H1 (cell line): ENCODE results near the gene FGGY.

Source experiments
- ATF2 ChIP-seq: IDR thresholded peaks from 2 replicates; pipeline ENCODE4 v1.6.1; 2012; ENCODE audit warnings: low read length, inconsistent platforms
- EZH2 ChIP-seq: fragments of 200-600 bp; sonication (generic); IDR thresholded peaks from 2 replicates; pipeline ENCODE4 v1.7.1; 2012; ENCODE audit warnings: low read depth, mild to moderate bottlenecking, moderate library complexity, low read length, inconsistent platforms; ENCODE audit not compliant: severe bottlenecking
- MAX ChIP-seq: IDR thresholded peaks from 2 replicates; pipeline ENCODE4 v1.6.1; 2012; ENCODE audit warnings: inconsistent platforms
- RXRA ChIP-seq: IDR thresholded peaks from 2 replicates; pipeline ENCODE4 v1.6.1; 2011; ENCODE audit warnings: low read depth, mild to moderate bottlenecking, low read length, moderate library complexity; ENCODE audit not compliant: insufficient read depth
- SIN3A ChIP-seq, 2 experiments: IDR thresholded peaks in 1 of 2; conservative IDR thresholded peaks in 1 of 2; 2 replicates each; pipeline ENCODE4 v1.6.1; 2011 to 2012; ENCODE audit warnings: low read length in 2 of 2, improper control_type of control experiment in 1 of 2, low read depth in 1 of 2, mild to moderate bottlenecking in 1 of 2
- YY1 ChIP-seq: IDR thresholded peaks from 2 replicates; pipeline ENCODE4 v1.6.1; 2011; ENCODE audit warnings: low read depth, mild to moderate bottlenecking, low read length
- TF ChIP-seq, protein P1 (sequence below): IDR thresholded peaks from 2 replicates; pipeline ENCODE4 v1.6.1; 2011; ENCODE audit warnings: low read depth, mild to moderate bottlenecking, low read length; ENCODE audit not compliant: insufficient read depth

GRCh38 chr1:59645893-59646292 is 349.0 kb downstream of the FGGY start:
- TF ChIP-seq, protein P1, sequence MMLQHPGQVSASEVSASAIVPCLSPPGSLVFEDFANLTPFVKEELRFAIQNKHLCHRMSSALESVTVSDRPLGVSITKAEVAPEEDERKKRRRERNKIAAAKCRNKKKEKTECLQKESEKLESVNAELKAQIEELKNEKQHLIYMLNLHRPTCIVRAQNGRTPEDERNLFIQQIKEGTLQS, result no peak
- TF ChIP-seq YY1 (no peak), RXRA (no peak), EZH2 (no peak), MAX (no peak), SIN3A (conservative IDR thresholded peaks at IDR 0.05 in 1 of 2, IDR thresholded peaks at IDR 0.05 in 1 of 2; ENCODE audit: low read depth in 1 of 2, low read length in 2 of 2) (no peak), ATF2 (no peak)
